Glutamatergic neuron (in vitro differentiated cells): ENCODE data around the gene PIP5K1B. TPM values are rescaled to one million over a fixed set of nuclear protein-coding genes. Genes with fewer than 3 reads are reported as not detected.

ENCODE experiments used
- DNase-seq: peaks from one replicate; pipeline ENCODE4 v3.0.0; 2022
- H3K27ac Mint-ChIP-seq: one replicate; pipeline ENCODE4 v1.8.0; 2020; ENCODE audit warnings: mild to moderate bottlenecking, mixed read lengths, inconsistent platforms; ENCODE audit not compliant: unreplicated experiment
- H3K27me3 Mint-ChIP-seq: one replicate; pipeline ENCODE4 v1.8.0; 2020; ENCODE audit warnings: mild to moderate bottlenecking, moderate library complexity, mixed read lengths, inconsistent platforms; ENCODE audit not compliant: unreplicated experiment
- H3K36me3 Mint-ChIP-seq: one replicate; pipeline ENCODE4 v1.8.0; 2020; ENCODE audit warnings: mild to moderate bottlenecking, mixed read lengths, inconsistent platforms; ENCODE audit not compliant: unreplicated experiment
- H3K4me1 Mint-ChIP-seq: one replicate; pipeline ENCODE4 v1.8.0; 2020; ENCODE audit warnings: mild to moderate bottlenecking, low read depth, mixed read lengths, inconsistent platforms; ENCODE audit not compliant: unreplicated experiment
- H3K4me3 Mint-ChIP-seq: one replicate; pipeline ENCODE4 v1.8.0; 2020; ENCODE audit warnings: mild to moderate bottlenecking, mixed read lengths, inconsistent platforms; ENCODE audit not compliant: unreplicated experiment
- H3K9me3 Mint-ChIP-seq: one replicate; pipeline ENCODE4 v1.8.0; 2020; ENCODE audit warnings: mild to moderate bottlenecking, moderate library complexity, mixed read lengths, inconsistent platforms; ENCODE audit not compliant: unreplicated experiment
- CTCF ChIP-seq: fragments of 200-600 bp; sonication (generic); IDR thresholded peaks from one replicate; pipeline ENCODE4 v1.5.0; 2021; ENCODE audit not compliant: partially characterized antibody, unreplicated experiment
- total RNA-seq: library from RNA; stranded (reverse); fragmentation: NEBNext Ultra II Directional; extraction: Animal tissue kit (Norgen Biotek cat#: 25700); gene quantifications from one replicate; pipeline ENCODE4 v1.2.1, GENCODE V29; 2021; ENCODE audit not compliant: unreplicated experiment

The PIP5K1B gene
- total RNA-seq, 1 donor from 2014 or later, result 0.27 TPM

GRCh38 chr9:68852941-68853340 lies 147.9 kb downstream of the PIP5K1B start:
- Mint-ChIP-seq H3K27me3 (peaks cover 2% of the 10 kb centered on the region), H3K4me1 (no peaks in the 10 kb centered on the region), H3K9me3 (no peaks in the 10 kb centered on the region), H3K36me3 (no peaks in the 10 kb centered on the region), H3K27ac (no peak overlapping the region), H3K4me3 (no peak overlapping the region)
- DNase-seq, result no peak
- TF ChIP-seq CTCF, result no peak

- H3K4me1 Mint-ChIP-seq, result no peaks in the 10 kb centered on the region
- peaks cover 2% of the 10 kb centered on the region for H3K27me3 Mint-ChIP-seq
- no peak for TF ChIP-seq CTCF
- H3K4me3 Mint-ChIP-seq, result no peak overlapping the region
- no peaks in the 10 kb centered on the region for H3K36me3 Mint-ChIP-seq
- no peak overlapping the region for H3K27ac Mint-ChIP-seq
- peaks cover 1% of the 10 kb centered on the region for H3K9me3 Mint-ChIP-seq
- DNase-seq, result no peak
Measured at GRCh38 chr9:68859347-68859746, 154.3 kb downstream of the PIP5K1B start.

DNA sequence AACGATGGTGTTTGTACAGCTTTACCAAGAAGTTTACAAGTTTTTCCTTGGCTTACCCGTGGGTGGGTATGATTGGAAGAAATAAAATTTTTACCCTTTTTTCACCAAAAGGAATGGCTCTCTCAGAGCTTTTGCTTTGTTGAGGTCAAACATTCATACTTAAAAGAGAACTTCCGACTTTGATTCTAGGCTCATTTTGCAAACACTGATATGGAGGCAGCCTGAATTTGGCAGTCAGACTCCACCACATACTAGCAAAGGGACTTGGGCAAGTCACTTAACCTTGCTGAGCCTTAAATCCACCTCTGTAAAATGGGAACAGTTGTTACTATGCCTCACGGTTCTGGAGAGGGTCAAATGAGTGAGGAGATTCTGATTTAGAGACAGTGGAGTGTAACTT lies 155.4 kb downstream of the PIP5K1B start:
- no peak for DNase-seq
- Mint-ChIP-seq H3K36me3 (no peaks in the 10 kb centered on the region), H3K27me3 (peaks cover 2% of the 10 kb centered on the region), H3K4me3 (no peak overlapping the region), H3K27ac (no peak overlapping the region), H3K9me3 (peaks cover 1% of the 10 kb centered on the region), H3K4me1 (no peaks in the 10 kb centered on the region)
- no peak for TF ChIP-seq CTCF

GRCh38 chr9:68861436-68861835 lies 156.4 kb downstream of the PIP5K1B start:
- H3K27me3 Mint-ChIP-seq, result peaks cover 2% of the 10 kb centered on the region
- peaks cover 1% of the 10 kb centered on the region for H3K9me3 Mint-ChIP-seq
- no peak for DNase-seq
- no peaks in the 10 kb centered on the region for H3K4me1 Mint-ChIP-seq
- H3K36me3 Mint-ChIP-seq, result no peaks in the 10 kb centered on the region
- no peak overlapping the region for H3K27ac Mint-ChIP-seq
- no peak for TF ChIP-seq CTCF
- no peak overlapping the region for H3K4me3 Mint-ChIP-seq

GRCh38 chr9:68867066-68867465 lies 162.0 kb downstream of the PIP5K1B start:
- no peaks in the 10 kb centered on the region for H3K27me3 Mint-ChIP-seq
- no peak for DNase-seq
- H3K27ac Mint-ChIP-seq, result no peak overlapping the region
- no peaks in the 10 kb centered on the region for H3K36me3 Mint-ChIP-seq
- no peak overlapping the region for H3K4me3 Mint-ChIP-seq
- no peaks in the 10 kb centered on the region for H3K9me3 Mint-ChIP-seq
- no peaks in the 10 kb centered on the region for H3K4me1 Mint-ChIP-seq
- TF ChIP-seq CTCF, result no peak
